ENCODE data around the gene ARPP21. TPM values are rescaled to one million over a fixed set of nuclear protein-coding genes. Genes with fewer than 3 reads are reported as not detected.

Gene ARPP21
- total RNA-seq, 1 experiment from 2014 or later: not detected

DNA sequence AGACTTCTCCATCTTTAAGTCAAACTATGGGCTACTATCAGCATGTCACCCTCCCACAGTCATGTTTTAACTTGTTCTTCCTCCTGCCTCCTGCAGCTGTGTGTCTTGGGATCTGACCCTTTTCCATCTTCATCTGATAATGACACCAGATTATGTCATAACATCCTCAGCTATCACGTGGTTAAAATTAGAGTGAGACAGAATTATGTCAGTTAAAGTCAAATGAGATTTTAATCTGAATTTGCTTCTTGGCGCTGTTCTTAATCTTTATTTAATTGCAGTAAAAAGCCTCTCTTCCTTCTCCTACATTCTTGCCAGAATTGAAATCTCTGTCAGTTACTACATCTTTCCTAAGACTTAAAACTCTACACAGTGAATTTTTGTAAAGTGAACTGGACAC, 107.2 kb downstream of the ARPP21 start:
- Histone ChIP-seq H2AFZ (ENCODE audit: low read length) (no peak overlapping the region), H3K4me1 (ENCODE audit: insufficient read depth, low read length) (no peaks in the 10 kb centered on the region), H3K9ac (ENCODE audit: low read length) (no peak overlapping the region), H3K9me3 (ENCODE audit: low read length) (no peaks in the 10 kb centered on the region), H4K20me1 (ENCODE audit: low read length) (no peaks in the 10 kb centered on the region), H3K79me2 (ENCODE audit: low read length) (no peaks in the 10 kb centered on the region), H3K27me3 (ENCODE audit: low read length) (peaks cover 8% of the 10 kb centered on the region; the same call in 1 of the 2 replicates), H3K9me2 (replicated peaks; ENCODE audit: low read length) (no peaks in the 10 kb centered on the region), H3K27ac (ENCODE audit: low read length) (no peak overlapping the region), H3F3A (ENCODE audit: low read length, unreplicated experiment) (no peaks in the 10 kb centered on the region), H3K36me3 (ENCODE audit: low read depth, low read length) (no peaks in the 10 kb centered on the region), H3K4me2 (ENCODE audit: low read length) (no peak overlapping the region), H3K4me3 (ENCODE audit: low read length) (no peak overlapping the region)
- DNase-seq (no peak), ATAC-seq (no peak)
- TF ChIP-seq EZH2phosphoT487 (IDR thresholded peaks at IDR 0.05; ENCODE audit: borderline replicate concordance, low read length): no peak
- no peak for TF ChIP-seq EZH2 (IDR thresholded peaks at IDR 0.05; ENCODE audit: low read length, unreplicated experiment)
- TF ChIP-seq, protein P1, sequence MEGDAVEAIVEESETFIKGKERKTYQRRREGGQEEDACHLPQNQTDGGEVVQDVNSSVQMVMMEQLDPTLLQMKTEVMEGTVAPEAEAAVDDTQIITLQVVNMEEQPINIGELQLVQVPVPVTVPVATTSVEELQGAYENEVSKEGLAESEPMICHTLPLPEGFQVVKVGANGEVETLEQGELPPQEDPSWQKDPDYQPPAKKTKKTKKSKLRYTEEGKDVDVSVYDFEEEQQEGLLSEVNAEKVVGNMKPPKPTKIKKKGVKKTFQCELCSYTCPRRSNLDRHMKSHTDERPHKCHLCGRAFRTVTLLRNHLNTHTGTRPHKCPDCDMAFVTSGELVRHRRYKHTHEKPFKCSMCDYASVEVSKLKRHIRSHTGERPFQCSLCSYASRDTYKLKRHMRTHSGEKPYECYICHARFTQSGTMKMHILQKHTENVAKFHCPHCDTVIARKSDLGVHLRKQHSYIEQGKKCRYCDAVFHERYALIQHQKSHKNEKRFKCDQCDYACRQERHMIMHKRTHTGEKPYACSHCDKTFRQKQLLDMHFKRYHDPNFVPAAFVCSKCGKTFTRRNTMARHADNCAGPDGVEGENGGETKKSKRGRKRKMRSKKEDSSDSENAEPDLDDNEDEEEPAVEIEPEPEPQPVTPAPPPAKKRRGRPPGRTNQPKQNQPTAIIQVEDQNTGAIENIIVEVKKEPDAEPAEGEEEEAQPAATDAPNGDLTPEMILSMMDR (conservative IDR thresholded peaks at IDR 0.05; ENCODE audit: low read depth, low read length): no peak
- ChIA-PET CTCF (no interaction called here), POLR2A (ENCODE audit: unreplicated experiment) (no interaction called here)
- no TSS peak for BruUV-seq (replicated peaks)
- intact Hi-C loops (cut with micrococcal nuclease): no loop called here

DNA sequence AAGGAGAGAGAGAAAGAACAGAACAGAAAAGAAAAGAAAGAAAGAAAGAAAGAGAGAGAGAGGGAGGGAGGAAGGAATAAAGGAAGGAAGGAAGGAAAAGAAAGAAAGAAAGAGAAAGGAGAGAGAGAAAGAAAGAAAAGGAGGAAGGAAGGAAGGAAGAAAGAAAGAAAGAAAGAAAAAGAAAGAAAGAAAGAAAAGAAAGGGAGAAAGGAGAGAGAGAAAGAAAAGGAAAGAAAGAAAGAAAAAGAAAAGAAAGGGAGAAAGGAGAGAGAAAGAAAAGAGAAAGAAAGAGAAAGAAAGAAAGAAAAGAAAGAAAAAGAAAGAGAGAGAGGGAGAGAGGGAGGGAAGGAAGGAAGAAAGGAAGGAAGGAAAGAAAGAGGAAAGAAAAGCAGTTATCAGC, 108.8 kb downstream of the ARPP21 start:
- H3K79me2 ChIP-seq (ENCODE audit: low read length): no peaks in the 10 kb centered on the region
- H3K4me3 ChIP-seq (ENCODE audit: low read length): no peak overlapping the region
- H3K9me3 ChIP-seq (ENCODE audit: low read length): no peaks in the 10 kb centered on the region
- TF ChIP-seq, protein P1 (conservative IDR thresholded peaks at IDR 0.05; ENCODE audit: low read depth, low read length): no peak
- H2AFZ ChIP-seq (ENCODE audit: low read length): no peak overlapping the region
- H3K4me2 ChIP-seq (ENCODE audit: low read length): no peak overlapping the region
- no peaks in the 10 kb centered on the region for H3K9me2 ChIP-seq (replicated peaks; ENCODE audit: low read length)
- H3K36me3 ChIP-seq (ENCODE audit: low read depth, low read length): no peaks in the 10 kb centered on the region
- intact Hi-C loops (cut with micrococcal nuclease): no loop called here
- H3K27ac ChIP-seq (ENCODE audit: low read length): no peak overlapping the region
- H3K9ac ChIP-seq (ENCODE audit: low read length): no peak overlapping the region
- H3K4me1 ChIP-seq (ENCODE audit: insufficient read depth, low read length): no peaks in the 10 kb centered on the region
- DNase-seq (no peak), ATAC-seq (no peak)
- BruUV-seq (replicated peaks): no TSS peak
- no peaks in the 10 kb centered on the region for H4K20me1 ChIP-seq (ENCODE audit: low read length)
- POLR2A ChIA-PET (ENCODE audit: unreplicated experiment): no interaction called here
- H3K27me3 ChIP-seq (ENCODE audit: low read length): peaks cover 8% of the 10 kb centered on the region; the same call in 1 of the 2 replicates
- no peaks in the 10 kb centered on the region for H3F3A ChIP-seq (ENCODE audit: low read length, unreplicated experiment)
- CTCF ChIA-PET: no interaction called here

DNA sequence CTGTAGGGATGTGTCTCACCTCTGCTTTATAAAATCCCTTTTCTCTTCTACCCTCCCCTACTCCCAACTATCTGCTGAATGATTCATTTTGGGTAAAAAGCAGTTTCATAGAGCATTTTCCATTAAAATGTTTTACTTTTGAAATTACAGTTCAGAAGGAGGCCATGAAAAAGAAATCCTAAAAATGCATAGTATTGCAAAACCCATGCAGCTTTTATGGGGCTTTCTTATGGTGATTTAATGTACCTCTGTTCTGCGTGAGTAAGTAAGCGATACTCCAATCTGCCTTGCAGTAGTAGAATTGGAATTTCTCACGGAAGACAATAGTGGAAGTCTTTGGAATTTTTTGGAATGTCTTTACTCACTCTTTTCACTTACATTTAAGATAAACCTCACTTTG, 111.9 kb downstream of the ARPP21 start:
- BruUV-seq (replicated peaks): no TSS peak
- no peaks in the 10 kb centered on the region for H3K36me3 ChIP-seq (ENCODE audit: low read depth, low read length)
- no peak for ATAC-seq
- H4K20me1 ChIP-seq (ENCODE audit: low read length): no peaks in the 10 kb centered on the region
- DNase-seq: no peak
- ChIA-PET CTCF (no interaction called here), POLR2A (ENCODE audit: unreplicated experiment) (no interaction called here)
- no peak overlapping the region for H3K4me3 ChIP-seq (ENCODE audit: low read length)
- H3F3A ChIP-seq (ENCODE audit: low read length, unreplicated experiment): no peaks in the 10 kb centered on the region
- TF ChIP-seq EZH2phosphoT487 (IDR thresholded peaks at IDR 0.05; ENCODE audit: borderline replicate concordance, low read length): no peak
- TF ChIP-seq EZH2 (IDR thresholded peaks at IDR 0.05; ENCODE audit: low read length, unreplicated experiment): no peak
- TF ChIP-seq, protein P1 (conservative IDR thresholded peaks at IDR 0.05; ENCODE audit: low read depth, low read length): no peak
- H3K4me2 ChIP-seq (ENCODE audit: low read length): no peak overlapping the region
- no peak overlapping the region for H3K9ac ChIP-seq (ENCODE audit: low read length)
- H3K9me3 ChIP-seq (ENCODE audit: low read length): no peaks in the 10 kb centered on the region
- no peaks in the 10 kb centered on the region for H3K79me2 ChIP-seq (ENCODE audit: low read length)
- H2AFZ ChIP-seq (ENCODE audit: low read length): no peak overlapping the region
- no peak overlapping the region for H3K27ac ChIP-seq (ENCODE audit: low read length)
- no peaks in the 10 kb centered on the region for H3K4me1 ChIP-seq (ENCODE audit: insufficient read depth, low read length)
- H3K9me2 ChIP-seq (replicated peaks; ENCODE audit: low read length): no peaks in the 10 kb centered on the region
- intact Hi-C loops (cut with micrococcal nuclease): no loop called here
- no peaks in the 10 kb centered on the region for H3K27me3 ChIP-seq (ENCODE audit: low read length)
